ENCODE results near the gene TMEM109.

DNA sequence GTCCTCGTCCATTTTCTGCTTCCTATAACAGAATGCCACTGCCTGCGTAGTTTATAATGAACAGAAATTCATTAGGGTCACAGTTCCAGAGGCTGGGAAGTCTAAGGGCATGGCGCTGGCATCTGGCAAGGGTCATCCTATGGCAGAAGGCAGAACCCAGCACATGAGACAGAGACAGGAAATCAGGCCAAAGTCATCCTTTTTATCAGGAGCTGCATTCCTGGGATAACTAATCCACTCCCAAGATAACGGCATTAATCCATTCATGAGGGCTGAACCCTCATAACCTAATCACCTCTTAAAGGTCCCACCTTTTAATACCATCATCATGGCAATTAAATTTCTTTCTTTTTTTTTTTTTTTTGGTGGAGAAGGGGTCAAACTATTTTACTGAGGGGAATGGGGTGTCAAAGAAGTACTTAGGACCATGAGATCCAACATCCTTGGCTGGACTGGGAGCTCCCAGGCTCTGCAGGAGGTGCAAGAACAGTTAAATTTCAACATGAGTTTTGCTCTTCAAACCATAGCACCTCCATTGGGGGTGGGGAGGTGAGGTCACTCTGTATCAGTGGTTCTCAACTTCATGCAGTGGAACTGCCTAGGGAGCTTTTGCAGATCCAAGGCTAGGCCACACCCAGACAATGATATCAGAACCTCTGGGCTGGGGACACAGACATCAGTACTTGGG lies 4.4 kb downstream of the TMEM109 start:
- TF ChIP-seq POLR2A (IDR thresholded peaks at IDR 0.05; ENCODE audit: low read length) (no peak), GATA1 (IDR thresholded peaks at IDR 0.05; ENCODE audit: low read depth, low read length) (no peak)
